Measurements from ENCODE around the gene DGKH.

DNA sequence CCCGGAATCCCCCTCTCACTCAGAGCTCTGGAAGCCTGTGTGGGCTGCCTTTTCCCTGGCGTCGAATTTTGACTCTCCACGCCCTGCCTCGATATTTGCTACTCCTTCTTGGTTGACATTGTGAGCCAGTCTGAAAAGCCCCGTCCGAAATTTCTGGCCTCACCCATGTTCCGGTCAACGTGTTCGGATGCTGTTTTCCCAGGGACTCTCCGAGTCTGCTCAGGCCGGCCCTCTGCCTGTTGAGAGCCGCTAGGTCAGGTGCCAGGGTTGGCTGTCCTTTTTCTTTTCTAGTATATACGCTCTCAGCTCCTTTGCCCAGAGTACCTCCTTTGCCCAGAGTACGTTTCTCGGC is 6.8 kb upstream of the DGKH start:
- TF ChIP-seq MTA3 (IDR thresholded peaks at IDR 0.05; ENCODE audit: borderline replicate concordance, low read length) (no peak; the same call in 1 of the 2 replicates), FOXK2 (IDR thresholded peaks at IDR 0.05) (no peak), POLR2A (IDR thresholded peaks at IDR 0.05; ENCODE audit: low read depth, low read length) (no peak), HDGF (IDR thresholded peaks at IDR 0.05) (no peak)
